NK-92 (cell line): Measurements from ENCODE around the gene PRDX5.

ENCODE experiments used
- DNase-seq: peaks from one replicate; lab custom pipeline; 2025; ENCODE audit not compliant: unreplicated experiment; lab: John Stamatoyannopoulos, UW

Gene PRDX5

DNA sequence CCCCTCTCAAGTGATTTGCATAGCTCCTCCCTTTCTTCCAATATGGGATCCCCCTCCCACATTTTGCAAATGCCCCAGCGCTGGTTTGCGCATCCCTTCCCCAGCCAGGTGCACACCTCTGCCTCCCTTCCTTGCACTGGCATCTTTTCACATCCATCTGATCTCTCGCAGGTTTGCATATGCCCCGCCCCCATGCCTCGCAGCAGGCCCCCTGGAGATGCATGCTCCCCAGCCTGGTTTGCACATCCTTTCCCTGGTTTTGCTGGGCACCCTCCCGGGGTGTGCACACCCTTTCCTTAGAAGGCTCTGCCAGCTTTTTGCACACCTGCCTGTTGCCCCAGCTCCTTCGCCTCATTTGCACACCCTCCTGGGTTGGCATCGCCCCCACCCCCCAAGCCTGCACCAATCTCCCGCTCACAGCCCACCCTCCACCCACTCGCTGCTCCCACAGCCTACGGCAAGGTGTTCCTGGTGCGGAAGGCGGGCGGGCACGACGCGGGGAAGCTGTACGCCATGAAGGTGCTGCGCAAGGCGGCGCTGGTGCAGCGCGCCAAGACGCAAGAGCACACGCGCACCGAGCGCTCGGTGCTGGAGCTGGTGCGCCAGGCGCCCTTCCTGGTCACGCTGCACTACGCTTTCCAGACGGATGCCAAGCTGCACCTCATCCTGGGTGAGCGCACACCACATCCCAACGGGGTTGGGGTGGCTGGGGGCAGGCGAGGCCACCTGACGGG lies 42.0 kb downstream of the PRDX5 start:
- no peak for DNase-seq

GRCh38 chr11:64360448-64360921 lies 42.6 kb downstream of the PRDX5 start:
- DNase-seq = no peak

DNA sequence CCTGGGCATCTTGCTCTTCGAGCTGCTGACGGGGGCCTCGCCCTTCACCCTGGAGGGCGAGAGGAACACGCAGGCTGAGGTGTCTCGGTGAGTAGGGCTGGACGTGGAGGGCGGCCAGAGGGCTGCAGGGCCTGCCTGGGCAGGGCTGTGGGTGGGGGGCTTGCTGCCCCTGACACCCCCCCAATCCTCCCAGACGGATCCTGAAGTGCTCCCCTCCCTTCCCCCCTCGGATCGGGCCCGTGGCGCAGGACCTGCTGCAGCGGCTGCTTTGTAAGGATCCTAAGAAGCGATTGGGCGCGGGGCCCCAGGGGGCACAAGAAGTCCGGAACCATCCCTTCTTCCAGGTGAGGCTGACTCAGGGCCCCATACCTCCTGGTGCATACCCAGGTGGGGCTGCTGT lies 43.7 kb downstream of the PRDX5 start:
- no peak for DNase-seq

GRCh38 chr11:64362339-64362738 lies 44.4 kb downstream of the PRDX5 start:
- DNase-seq = no peak

GRCh38 chr11:64364435-64364834 lies 46.5 kb downstream of the PRDX5 start:
- DNase-seq = no peak

DNA sequence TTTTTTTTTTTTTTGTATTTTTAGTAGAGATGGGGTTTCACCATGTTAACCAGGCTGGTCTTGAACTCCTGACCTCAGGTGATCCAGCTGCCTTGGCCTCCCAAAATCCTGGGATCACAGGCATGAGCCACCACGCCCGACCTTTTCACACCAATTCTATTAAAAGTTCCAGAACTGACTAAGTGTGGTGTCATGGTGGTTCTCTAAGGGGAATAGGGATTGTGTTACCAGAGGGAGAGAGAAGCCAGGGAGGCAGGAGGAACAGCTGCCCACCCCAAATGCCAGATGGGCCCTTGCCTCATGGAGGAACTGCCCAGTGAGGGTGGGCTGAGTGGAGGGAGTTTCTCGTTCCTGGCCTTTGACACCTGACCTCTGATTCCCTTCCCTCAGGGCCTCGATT lies 47.0 kb downstream of the PRDX5 start:
- no peak for DNase-seq

- DNase-seq = no peak
Observed at GRCh38 chr11:64366751-64367150, 48.8 kb downstream of the PRDX5 start.

DNA sequence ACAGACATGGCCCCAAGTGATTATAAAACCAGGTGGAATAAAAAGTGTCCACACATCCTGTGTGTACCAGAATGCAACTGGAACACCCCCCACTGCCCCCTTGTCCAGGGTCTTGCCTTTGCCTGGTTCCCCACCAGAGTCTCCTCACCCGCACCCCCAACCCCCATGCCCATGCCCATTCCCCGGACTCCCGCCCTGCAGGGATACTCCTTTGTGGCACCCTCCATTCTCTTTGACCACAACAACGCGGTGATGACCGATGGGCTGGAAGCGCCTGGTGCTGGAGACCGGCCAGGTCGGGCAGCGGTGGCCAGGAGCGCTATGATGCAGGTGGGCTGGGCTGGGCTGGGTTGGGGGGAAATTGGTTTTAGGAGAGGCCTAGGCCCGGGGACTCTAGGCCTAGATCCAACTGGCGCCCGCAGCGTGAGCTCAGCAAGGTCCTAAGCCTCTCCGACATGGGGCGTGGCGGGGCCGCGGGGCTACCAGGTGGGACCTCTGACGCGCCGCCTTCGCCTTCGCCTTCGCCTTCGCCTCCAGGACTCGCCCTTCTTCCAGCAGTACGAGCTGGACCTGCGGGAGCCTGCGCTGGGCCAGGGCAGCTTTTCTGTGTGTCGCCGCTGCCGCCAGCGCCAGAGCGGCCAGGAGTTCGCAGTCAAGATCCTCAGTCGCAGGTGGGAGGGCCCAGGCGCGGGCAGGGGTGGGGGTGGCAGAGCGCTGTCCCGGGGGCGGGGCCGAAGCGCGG lies 50.2 kb downstream of the PRDX5 start:
- no peak for DNase-seq

GRCh38 chr11:64368673-64369074 lies 50.8 kb downstream of the PRDX5 start:
- DNase-seq = no peak

DNA sequence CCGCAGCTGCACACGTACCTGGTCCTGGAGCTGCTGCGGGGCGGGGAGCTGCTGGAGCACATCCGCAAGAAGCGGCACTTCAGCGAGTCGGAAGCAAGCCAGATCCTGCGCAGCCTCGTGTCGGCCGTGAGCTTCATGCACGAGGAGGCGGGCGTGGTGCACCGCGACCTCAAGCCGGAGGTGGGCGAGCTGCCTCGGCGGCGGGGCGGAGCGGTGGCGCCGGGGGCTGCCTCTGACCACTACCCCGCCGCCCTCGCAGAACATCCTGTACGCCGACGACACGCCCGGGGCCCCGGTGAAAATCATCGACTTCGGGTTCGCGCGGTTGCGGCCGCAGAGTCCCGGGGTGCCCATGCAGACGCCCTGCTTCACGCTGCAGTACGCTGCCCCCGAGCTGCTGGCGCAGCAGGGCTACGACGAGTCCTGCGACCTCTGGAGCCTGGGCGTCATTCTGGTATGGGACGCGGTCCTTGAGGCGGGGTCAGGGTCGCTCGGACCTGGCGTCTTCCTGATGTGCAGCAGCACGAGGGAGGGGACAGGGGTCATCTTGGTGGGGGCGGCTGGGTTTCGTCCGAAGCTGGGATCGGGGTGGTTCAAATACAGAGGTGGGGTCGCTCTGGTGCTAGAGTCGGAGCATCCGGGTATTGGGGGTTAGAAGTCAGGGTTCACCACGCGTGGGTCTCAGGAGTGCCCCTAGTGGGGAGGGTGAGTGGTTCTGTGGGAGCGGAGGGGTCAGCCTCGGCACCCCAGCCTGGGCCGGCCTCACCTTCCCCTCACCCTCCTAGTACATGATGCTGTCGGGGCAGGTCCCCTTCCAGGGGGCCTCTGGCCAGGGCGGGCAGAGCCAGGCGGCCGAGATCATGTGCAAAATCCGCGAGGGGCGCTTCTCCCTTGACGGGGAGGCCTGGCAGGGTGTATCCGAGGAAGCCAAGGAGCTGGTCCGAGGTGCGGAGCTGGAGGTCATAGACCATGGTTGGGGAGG lies 51.8 kb downstream of the PRDX5 start:
- no peak for DNase-seq

GRCh38 chr11:64371201-64371600 lies 53.3 kb downstream of the PRDX5 start:
- DNase-seq = no peak
